Glomerular endothelial cell (primary cell): ENCODE measurements around the gene OR5AL1. TPM values are rescaled to one million over a fixed set of nuclear protein-coding genes. Genes with fewer than 3 reads are reported as not detected.
"Not testable (repeated sequence)": the region's sequence is repeated elsewhere in the genome, so short reads cannot be mapped to it uniquely, and the experiment has no call there.

Experiments
- DNase-seq: peaks from one replicate; pipeline ENCODE4 v3.0.0-alpha.2; 2011; ENCODE audit warnings: low read depth, low spot score; ENCODE audit errors: extremely low read depth
- total RNA-seq: library from RNA; depleted of rRNA; stranded (reverse); fragments of >200 nt; gene quantifications from 2 replicates; pipeline ENCODE4 v1.2.3, GENCODE V29; 2015

OR5AL1 gene
- total RNA-seq, result not detected in 2 replicates

GRCh38 chr11:56412396-56412795, at the start of gene OR5AL1:
Gene OR5AL1, plus strand, starts transcription at chr11:56412696.
- no peak for DNase-seq

- no peak for DNase-seq
These were observed 37.2 kb upstream of the OR5AL1 start, which contains the start of gene OR8U1 for GRCh38 chr11:56375324-56375723. Gene OR8U1, plus strand, starts transcription at chr11:56375624. Its CDS starts 0 bp downstream, at chr11:56375624.

- no peak for DNase-seq
These were observed 32.4 kb upstream of the OR5AL1 start for GRCh38 chr11:56380120-56380519.

- DNase-seq, result no peak
These were observed 18.1 kb upstream of the OR5AL1 start for GRCh38 chr11:56394381-56394780.

- no peak for DNase-seq
These were observed 16.4 kb upstream of the OR5AL1 start for GRCh38 chr11:56396047-56396446.

- DNase-seq, result not testable (repeated sequence)
These were observed 10.5 kb upstream of the OR5AL1 start for GRCh38 chr11:56401858-56402461.

GRCh38 chr11:56404393-56404792, 8.1 kb upstream of the OR5AL1 start:
- DNase-seq, result no peak

GRCh38 chr11:56410801-56411200, 1.7 kb upstream of the OR5AL1 start:
- DNase-seq, result no peak

- no peak for DNase-seq
These were observed 41.0 kb downstream of the OR5AL1 start for GRCh38 chr11:56453521-56453920.

- no peak for DNase-seq
These were observed 44.6 kb downstream of the OR5AL1 start for GRCh38 chr11:56457076-56457475.

Other genes starting within 250 kb of the OR5AL1 start
- not detected in 2 replicates for gene OR5J2, start 236.1 kb upstream of the OR5AL1 start, total RNA-seq
- not detected in 2 replicates for gene OR5T2, start 178.4 kb upstream of the OR5AL1 start, total RNA-seq
- gene OR5T3, start 160.4 kb upstream of the OR5AL1 start, total RNA-seq, result not detected in 2 replicates
- not detected in 2 replicates for gene OR5T1, start 138.5 kb upstream of the OR5AL1 start, total RNA-seq
- not detected in 2 replicates for gene OR8H1, start 120.4 kb upstream of the OR5AL1 start, total RNA-seq
- not detected in 2 replicates for gene OR8K3, start 97.6 kb upstream of the OR5AL1 start, total RNA-seq
- gene OR8K1, start 66.7 kb upstream of the OR5AL1 start, total RNA-seq, result not detected in 2 replicates
- gene OR8J1, start 58.4 kb upstream of the OR5AL1 start, total RNA-seq, result not detected in 2 replicates
- gene OR8U1, start 37.1 kb upstream of the OR5AL1 start, total RNA-seq, result not detected in 2 replicates
- not detected in 2 replicates for gene OR5M3, start 60.7 kb downstream of the OR5AL1 start, total RNA-seq
- not detected in 2 replicates for gene OR5M8, start 78.7 kb downstream of the OR5AL1 start, total RNA-seq
- gene OR5M11, start 130.6 kb downstream of the OR5AL1 start, total RNA-seq, result not detected in 2 replicates
- not detected in 2 replicates for gene OR5M10, start 165.0 kb downstream of the OR5AL1 start, total RNA-seq
- gene OR5M1, start 202.2 kb downstream of the OR5AL1 start, total RNA-seq, result not detected in 2 replicates
- gene OR5AP2, start 229.7 kb downstream of the OR5AL1 start, total RNA-seq, result not detected in 2 replicates